ENCODE results near the gene CEP104.
A peak's percentile ranks its signal among the peaks of the same experiment; 100 is the strongest.
"Not testable (repeated sequence)": the region's sequence is repeated elsewhere in the genome, so short reads cannot be mapped to it uniquely, and the experiment has no call there.

Gene CEP104

GRCh38 chr1:3809680-3810079 is 47.3 kb downstream of the CEP104 start:
- no peak for DNase-seq
- Mint-ChIP-seq H3K27me3 (ENCODE audit: low read depth, poor library complexity) (peaks cover 11% of the 10 kb centered on the region), H3K36me3 (ENCODE audit: low read depth) (peaks cover 17% of the 10 kb centered on the region), H3K4me1 (peaks cover 16% of the 10 kb centered on the region), H3K9me3 (peaks cover 46% of the 10 kb centered on the region), H3K27ac (no peak overlapping the region), H3K4me3 (no peak overlapping the region)
- TF ChIP-seq CTCF (IDR thresholded peaks at IDR 0.05), result no peak

DNA sequence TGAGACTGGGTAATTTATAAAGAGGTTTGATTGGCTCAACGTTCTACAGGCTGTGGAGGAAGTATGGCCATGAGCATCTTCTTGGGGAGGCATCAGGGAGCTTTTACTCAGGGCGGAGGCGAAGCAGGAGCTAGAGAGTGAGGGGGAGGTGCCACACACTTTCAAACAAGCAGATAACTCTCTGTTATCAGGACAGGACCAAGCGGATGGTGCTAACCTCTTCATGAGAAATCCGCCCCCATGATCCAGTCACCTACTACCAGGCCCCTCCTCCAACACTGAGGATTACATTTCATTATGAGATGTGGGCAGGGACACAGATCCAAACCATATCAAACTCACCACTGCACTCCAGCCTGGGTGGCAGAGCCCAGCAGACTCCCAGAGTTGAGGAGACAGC is 49.2 kb downstream of the CEP104 start:
- H3K27me3 Mint-ChIP-seq (ENCODE audit: low read depth, poor library complexity), result peaks cover 16% of the 10 kb centered on the region
- H3K36me3 Mint-ChIP-seq (ENCODE audit: low read depth), result peaks cover 11% of the 10 kb centered on the region
- no peak overlapping the region for H3K27ac Mint-ChIP-seq
- no peak for DNase-seq
- H3K9me3 Mint-ChIP-seq, result peaks cover 58% of the 10 kb centered on the region
- no peak overlapping the region for H3K4me3 Mint-ChIP-seq
- no peak for TF ChIP-seq CTCF (IDR thresholded peaks at IDR 0.05)
- peaks cover 29% of the 10 kb centered on the region for H3K4me1 Mint-ChIP-seq

- DNase-seq, result no peak
- H3K4me1 Mint-ChIP-seq, result peaks cover 23% of the 10 kb centered on the region
- H3K9me3 Mint-ChIP-seq, result peaks cover 68% of the 10 kb centered on the region
- peak overlapping the region; percentile 42 for H3K27ac Mint-ChIP-seq
- no peak overlapping the region for H3K4me3 Mint-ChIP-seq
- H3K27me3 Mint-ChIP-seq (ENCODE audit: low read depth, poor library complexity), result peaks cover 37% of the 10 kb centered on the region
- H3K36me3 Mint-ChIP-seq (ENCODE audit: low read depth), result peaks cover 11% of the 10 kb centered on the region
- TF ChIP-seq CTCF (IDR thresholded peaks at IDR 0.05), result no peak
Observed at GRCh38 chr1:3805038-3805437, 52.0 kb downstream of the CEP104 start.

- Mint-ChIP-seq H3K9me3 (peaks cover 64% of the 10 kb centered on the region), H3K27ac (peak overlapping the region; percentile 77), H3K27me3 (ENCODE audit: low read depth, poor library complexity) (peaks cover 39% of the 10 kb centered on the region), H3K36me3 (ENCODE audit: low read depth) (peaks cover 11% of the 10 kb centered on the region), H3K4me1 (peaks cover 28% of the 10 kb centered on the region)
- not testable (repeated sequence) for H3K4me3 Mint-ChIP-seq, DNase-seq
Observed at GRCh38 chr1:3804627-3804944, 52.4 kb downstream of the CEP104 start.

GRCh38 chr1:3803905-3804626 is 52.9 kb downstream of the CEP104 start:
- Mint-ChIP-seq H3K36me3 (ENCODE audit: low read depth) (peaks cover 11% of the 10 kb centered on the region), H3K27ac (peak overlapping the region; percentile 77), H3K9me3 (peaks cover 64% of the 10 kb centered on the region), H3K27me3 (ENCODE audit: low read depth, poor library complexity) (peaks cover 44% of the 10 kb centered on the region), H3K4me1 (peaks cover 28% of the 10 kb centered on the region), H3K4me3 (peak overlapping the region; percentile 36)
- TF ChIP-seq CTCF (IDR thresholded peaks at IDR 0.05), result no peak
- no peak for DNase-seq

DNA sequence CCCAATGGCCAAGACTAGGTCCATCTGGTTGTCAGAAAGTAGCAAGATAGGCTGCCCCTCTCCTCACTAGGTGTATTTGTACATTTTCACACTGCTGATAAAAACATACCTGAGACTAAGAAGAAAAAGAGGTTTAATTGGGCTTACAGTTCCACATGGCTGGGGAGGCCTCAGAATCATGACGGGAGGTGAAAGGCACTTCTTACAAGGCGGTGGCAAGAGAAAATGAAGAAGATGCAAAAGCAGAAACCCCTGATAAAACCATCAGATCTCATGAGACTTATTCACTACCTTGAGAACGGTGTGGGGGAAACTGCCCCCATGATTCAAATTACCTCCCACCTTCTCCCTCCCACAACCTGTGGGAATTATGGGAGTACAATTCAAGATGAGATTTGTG is 56.2 kb downstream of the CEP104 start:
- Mint-ChIP-seq H3K27me3 (ENCODE audit: low read depth, poor library complexity) (peaks cover 44% of the 10 kb centered on the region), H3K4me1 (peaks cover 39% of the 10 kb centered on the region), H3K9me3 (peaks cover 36% of the 10 kb centered on the region)
- not testable (repeated sequence) for H3K4me3 Mint-ChIP-seq; H3K36me3 Mint-ChIP-seq (ENCODE audit: low read depth); H3K27ac Mint-ChIP-seq; DNase-seq

- Mint-ChIP-seq H3K9me3 (peaks cover 29% of the 10 kb centered on the region), H3K4me3 (no peak overlapping the region), H3K27me3 (ENCODE audit: low read depth, poor library complexity) (peaks cover 42% of the 10 kb centered on the region), H3K36me3 (ENCODE audit: low read depth) (peaks cover under 1% of the 10 kb centered on the region), H3K27ac (no peak overlapping the region), H3K4me1 (peaks cover 39% of the 10 kb centered on the region)
- TF ChIP-seq CTCF (IDR thresholded peaks at IDR 0.05), result no peak
- no peak for DNase-seq
Observed at GRCh38 chr1:3799976-3800685, 56.9 kb downstream of the CEP104 start.
